Tibial nerve (tissue), 4 donors: ENCODE measurements around the gene ZNF407.

Experiments
- CTCF ChIP-seq, 5 experiments: fragments of 200-600 bp in 3 of 5; fragments of 450-650 bp in 2 of 5; sonication (generic) in 3 of 5; IDR thresholded peaks; one replicate each; pipeline ENCODE4 v1.5.1; 2016 to 2019; ENCODE audit warnings: antibody characterized with exemption in 5 of 5, mild to moderate bottlenecking in 3 of 5, moderate library complexity in 2 of 5
- EP300 ChIP-seq, 2 donors: sonication (generic); formaldehyde crosslinking; IDR thresholded peaks; one replicate each; pipeline ENCODE4 v1.6.1; 2017; ENCODE audit warnings: antibody characterized with exemption in 2 of 2, mild to moderate bottlenecking in 1 of 2
- POLR2A ChIP-seq, 2 donors: fragments of 450-650 bp; IDR thresholded peaks; one replicate each; pipeline ENCODE4 v1.6.1; 2017; ENCODE audit warnings: antibody characterized with exemption in 2 of 2, mild to moderate bottlenecking in 2 of 2, moderate library complexity in 2 of 2

- TF ChIP-seq CTCF (IDR thresholded peaks at IDR 0.05) (no peak), EP300 (IDR thresholded peaks at IDR 0.05) (no peak), POLR2A (IDR thresholded peaks at IDR 0.05) (no peak)
Measured at GRCh38 chr18:74611765-74612164, 14.1 kb downstream of the ZNF407 start.
